Measurements from ENCODE around the gene SERPINE2. TPM values are rescaled to one million over a fixed set of nuclear protein-coding genes. Genes with fewer than 3 reads are reported as not detected.

SERPINE2 gene
- polyA plus RNA-seq, 4 donors: 6.0 to 43.9 (median 21.0) TPM

- no peak for DNase-seq
- H3K36me3 ChIP-seq (ENCODE audit: control insufficient read depth in 3 of 3, insufficient read depth in 2 of 3, low read depth in 1 of 3, low read length in 3 of 3): no peaks in the 10 kb centered on the region
- no peak for FAIRE-seq
- H3K4me3 ChIP-seq (ENCODE audit: low read depth in 1 of 3, low read length in 3 of 3): no peak overlapping the region
- H3K27ac ChIP-seq (ENCODE audit: low read depth in 1 of 3, low read length in 2 of 3): no peak overlapping the region
- peaks cover 2 to 23% (median 3%) of the 10 kb centered on the region in 3 donors for H3K27me3 ChIP-seq (ENCODE audit: control insufficient read depth in 3 of 3, insufficient read depth in 3 of 3, low read length in 3 of 3)
- peaks cover 0 to 7% (median 0%) of the 10 kb centered on the region in 3 donors for H3K4me1 ChIP-seq (ENCODE audit: control insufficient read depth in 3 of 3, insufficient read depth in 2 of 3, low read depth in 1 of 3, low read length in 2 of 3)
- no peaks in the 10 kb centered on the region for H3K9me3 ChIP-seq (ENCODE audit: control insufficient read depth in 2 of 2, insufficient read depth in 1 of 2, low read depth in 1 of 2, low read length in 1 of 2)
- WGBS, 3 donors: 43 to 81% (median 52%) methylated on average over 3 of the region's 3 CpGs
Observed at GRCh38 chr2:224040753-224041152, 1.7 kb upstream of the SERPINE2 start.

- WGBS, 3 donors: 4 to 13% (median 8%) methylated on average over 21 of the region's 21 CpGs
- no peak for FAIRE-seq
- no peaks in the 10 kb centered on the region for H3K36me3 ChIP-seq (ENCODE audit: control insufficient read depth in 3 of 3, insufficient read depth in 2 of 3, low read depth in 1 of 3, low read length in 3 of 3)
- no peaks in the 10 kb centered on the region for H3K9me3 ChIP-seq (ENCODE audit: control insufficient read depth in 2 of 2, insufficient read depth in 1 of 2, low read depth in 1 of 2, low read length in 1 of 2)
- H3K27me3 ChIP-seq (ENCODE audit: control insufficient read depth in 3 of 3, insufficient read depth in 3 of 3, low read length in 3 of 3): peaks cover 2 to 23% (median 3%) of the 10 kb centered on the region in 3 donors
- peak overlapping the region in 2 of 3 donors; percentile 8 to 23 for H3K27ac ChIP-seq (ENCODE audit: low read depth in 1 of 3, low read length in 2 of 3)
- peak overlapping the region in 2 of 3 donors; percentile 38 to 87 for H3K4me3 ChIP-seq (ENCODE audit: low read depth in 1 of 3, low read length in 3 of 3)
- H3K4me1 ChIP-seq (ENCODE audit: control insufficient read depth in 3 of 3, insufficient read depth in 2 of 3, low read depth in 1 of 3, low read length in 2 of 3): peaks cover 0 to 7% (median 0%) of the 10 kb centered on the region in 3 donors
- no peak for DNase-seq
Observed at GRCh38 chr2:224039770-224040440, 819 bp upstream of the SERPINE2 start.

- Histone ChIP-seq H3K27ac (ENCODE audit: low read depth in 1 of 3, low read length in 2 of 3) (peak overlapping the region in 2 of 3 donors; percentile 17 to 53), H3K27me3 (ENCODE audit: control insufficient read depth in 3 of 3, insufficient read depth in 3 of 3, low read length in 3 of 3) (peaks cover 2 to 23% (median 3%) of the 10 kb centered on the region in 3 donors), H3K36me3 (ENCODE audit: control insufficient read depth in 3 of 3, insufficient read depth in 2 of 3, low read depth in 1 of 3, low read length in 3 of 3) (no peaks in the 10 kb centered on the region), H3K9me3 (ENCODE audit: control insufficient read depth in 2 of 2, insufficient read depth in 1 of 2, low read depth in 1 of 2, low read length in 1 of 2) (no peaks in the 10 kb centered on the region), H3K4me3 (ENCODE audit: low read depth in 1 of 3, low read length in 3 of 3) (peak overlapping the region; percentile 44 to 87 (median 65)), H3K4me1 (ENCODE audit: control insufficient read depth in 3 of 3, insufficient read depth in 2 of 3, low read depth in 1 of 3, low read length in 2 of 3) (peaks cover 0 to 7% (median 0%) of the 10 kb centered on the region in 3 donors)
- WGBS, 3 donors: 0 to 1% (median 1%) methylated on average over 7 to 35 of the region's 35 CpGs
- no peak for DNase-seq
- no peak for FAIRE-seq
Observed at GRCh38 chr2:224038830-224039079, 331 bp downstream of the SERPINE2 start.

- FAIRE-seq (no peak), DNase-seq (peak; percentile 51 to 69)
- Histone ChIP-seq H3K27me3 (ENCODE audit: control insufficient read depth in 3 of 3, insufficient read depth in 3 of 3, low read length in 3 of 3) (peaks cover 2 to 18% (median 3%) of the 10 kb centered on the region in 3 donors), H3K27ac (ENCODE audit: low read depth in 1 of 3, low read length in 2 of 3) (peak overlapping the region in 2 of 3 donors; percentile 17 to 53), H3K4me3 (ENCODE audit: low read depth in 1 of 3, low read length in 3 of 3) (peak overlapping the region; percentile 44 to 87 (median 65)), H3K36me3 (ENCODE audit: control insufficient read depth in 3 of 3, insufficient read depth in 2 of 3, low read depth in 1 of 3, low read length in 3 of 3) (no peaks in the 10 kb centered on the region), H3K9me3 (ENCODE audit: control insufficient read depth in 2 of 2, insufficient read depth in 1 of 2, low read depth in 1 of 2, low read length in 1 of 2) (no peaks in the 10 kb centered on the region), H3K4me1 (ENCODE audit: control insufficient read depth in 3 of 3, insufficient read depth in 2 of 3, low read depth in 1 of 3, low read length in 2 of 3) (peaks cover 0 to 7% (median 0%) of the 10 kb centered on the region in 3 donors)
- 1 to 2% (median 1%) methylated on average over 31 to 36 of the region's 36 CpGs for WGBS, 3 donors
Observed at GRCh38 chr2:224038049-224038829, 847 bp downstream of the SERPINE2 start.

- 78 to 84% (median 81%) methylated on average over 6 of the region's 6 CpGs for WGBS, 3 donors
- H3K4me1 ChIP-seq (ENCODE audit: control insufficient read depth in 3 of 3, insufficient read depth in 2 of 3, low read depth in 1 of 3, low read length in 2 of 3): peaks cover 0 to 7% (median 0%) of the 10 kb centered on the region in 3 donors
- peaks cover 2 to 18% (median 3%) of the 10 kb centered on the region in 3 donors for H3K27me3 ChIP-seq (ENCODE audit: control insufficient read depth in 3 of 3, insufficient read depth in 3 of 3, low read length in 3 of 3)
- no peaks in the 10 kb centered on the region for H3K9me3 ChIP-seq (ENCODE audit: control insufficient read depth in 2 of 2, insufficient read depth in 1 of 2, low read depth in 1 of 2, low read length in 1 of 2)
- no peak for FAIRE-seq
- H3K4me3 ChIP-seq (ENCODE audit: low read depth in 1 of 3, low read length in 3 of 3): no peak overlapping the region
- no peak overlapping the region for H3K27ac ChIP-seq (ENCODE audit: low read depth in 1 of 3, low read length in 2 of 3)
- H3K36me3 ChIP-seq (ENCODE audit: control insufficient read depth in 3 of 3, insufficient read depth in 2 of 3, low read depth in 1 of 3, low read length in 3 of 3): no peaks in the 10 kb centered on the region
- no peak for DNase-seq
Observed at GRCh38 chr2:224036731-224037361, 2.2 kb downstream of the SERPINE2 start.

- WGBS, 3 donors: 81 to 88% (median 85%) methylated on average over 5 of the region's 5 CpGs
- Histone ChIP-seq H3K9me3 (ENCODE audit: control insufficient read depth in 2 of 2, insufficient read depth in 1 of 2, low read depth in 1 of 2, low read length in 1 of 2) (peaks cover 0 to 4% of the 10 kb centered on the region in 2 donors), H3K27ac (ENCODE audit: low read depth in 1 of 3, low read length in 2 of 3) (no peak overlapping the region), H3K27me3 (ENCODE audit: control insufficient read depth in 3 of 3, insufficient read depth in 3 of 3, low read length in 3 of 3) (peaks cover 0 to 7% (median 0%) of the 10 kb centered on the region in 3 donors), H3K4me3 (ENCODE audit: low read depth in 1 of 3, low read length in 3 of 3) (no peak overlapping the region), H3K36me3 (ENCODE audit: control insufficient read depth in 3 of 3, insufficient read depth in 2 of 3, low read depth in 1 of 3, low read length in 3 of 3) (peaks cover 0 to 8% (median 0%) of the 10 kb centered on the region in 3 donors), H3K4me1 (ENCODE audit: control insufficient read depth in 3 of 3, insufficient read depth in 2 of 3, low read depth in 1 of 3, low read length in 2 of 3) (peaks cover 0 to 14% (median 0%) of the 10 kb centered on the region in 3 donors)
- no peak for DNase-seq
- no peak for FAIRE-seq
Observed at GRCh38 chr2:224034017-224034416, 5.1 kb downstream of the SERPINE2 start.

GRCh38 chr2:224033601-224034000, 5.5 kb downstream of the SERPINE2 start:
- Histone ChIP-seq H3K4me3 (ENCODE audit: low read depth in 1 of 3, low read length in 3 of 3) (no peak overlapping the region), H3K27me3 (ENCODE audit: control insufficient read depth in 3 of 3, insufficient read depth in 3 of 3, low read length in 3 of 3) (peaks cover 0 to 7% (median 0%) of the 10 kb centered on the region in 3 donors), H3K9me3 (ENCODE audit: control insufficient read depth in 2 of 2, insufficient read depth in 1 of 2, low read depth in 1 of 2, low read length in 1 of 2) (peaks cover 0 to 4% of the 10 kb centered on the region in 2 donors), H3K4me1 (ENCODE audit: control insufficient read depth in 3 of 3, insufficient read depth in 2 of 3, low read depth in 1 of 3, low read length in 2 of 3) (peaks cover 0 to 14% (median 0%) of the 10 kb centered on the region in 3 donors), H3K27ac (ENCODE audit: low read depth in 1 of 3, low read length in 2 of 3) (no peak overlapping the region), H3K36me3 (ENCODE audit: control insufficient read depth in 3 of 3, insufficient read depth in 2 of 3, low read depth in 1 of 3, low read length in 3 of 3) (peaks cover 0 to 8% (median 0%) of the 10 kb centered on the region in 3 donors)
- WGBS, 3 donors: 81 to 86% (median 86%) methylated on average over 3 of the region's 3 CpGs
- FAIRE-seq (no peak), DNase-seq (no peak)

GRCh38 chr2:224032283-224032682, 6.8 kb downstream of the SERPINE2 start:
- H3K36me3 ChIP-seq (ENCODE audit: control insufficient read depth in 3 of 3, insufficient read depth in 2 of 3, low read depth in 1 of 3, low read length in 3 of 3): peaks cover 0 to 8% (median 0%) of the 10 kb centered on the region in 3 donors
- H3K27me3 ChIP-seq (ENCODE audit: control insufficient read depth in 3 of 3, insufficient read depth in 3 of 3, low read length in 3 of 3): peaks cover 0 to 5% (median 0%) of the 10 kb centered on the region in 3 donors
- H3K27ac ChIP-seq (ENCODE audit: low read depth in 1 of 3, low read length in 2 of 3): no peak overlapping the region
- FAIRE-seq: no peak
- WGBS, 3 donors: 48 to 73% (median 69%) methylated on average over 4 of the region's 4 CpGs
- peaks cover 0 to 4% of the 10 kb centered on the region in 2 donors for H3K9me3 ChIP-seq (ENCODE audit: control insufficient read depth in 2 of 2, insufficient read depth in 1 of 2, low read depth in 1 of 2, low read length in 1 of 2)
- H3K4me3 ChIP-seq (ENCODE audit: low read depth in 1 of 3, low read length in 3 of 3): no peak overlapping the region
- peaks cover 0 to 12% (median 0%) of the 10 kb centered on the region in 3 donors for H3K4me1 ChIP-seq (ENCODE audit: control insufficient read depth in 3 of 3, insufficient read depth in 2 of 3, low read depth in 1 of 3, low read length in 2 of 3)
- no peak for DNase-seq

All from small intestine (tissue), 7 donors.